Measurements from ENCODE around the gene CRYGB. TPM values are rescaled to one million over a fixed set of nuclear protein-coding genes. Genes with fewer than 3 reads are reported as not detected.

CRYGB gene
- total and polyA plus RNA-seq, 2 of the 13 experiments (the other 11 are each of a cell fraction or from before 2014, with no cell fraction given): not detected

GRCh38 chr2:208135794-208136715 is 9.9 kb downstream of the CRYGB start (continued):
- TF ChIP-seq PRDM15 (CRISPR knock-in tag; IDR thresholded peaks at IDR 0.05) (no peak), NFAT5 (CRISPR knock-in tag; IDR thresholded peaks at IDR 0.05) (no peak), ZNF275 (CRISPR knock-in tag; IDR thresholded peaks at IDR 0.05; ENCODE audit: borderline replicate concordance) (no peak), ZBTB43 (CRISPR knock-in tag; conservative IDR thresholded peaks at IDR 0.05) (no peak; the same call in 1 of the 2 replicates), ZNF468 (CRISPR knock-in tag; IDR thresholded peaks at IDR 0.05) (no peak), GTF2F1 (IDR thresholded peaks at IDR 0.05; ENCODE audit: low read length) (no peak), ZNF362 (CRISPR knock-in tag; IDR thresholded peaks at IDR 0.05; ENCODE audit: borderline replicate concordance) (peak; percentile 79; the same call in 1 of the 2 replicates), REL (CRISPR knock-in tag; conservative IDR thresholded peaks at IDR 0.05) (no peak), ZBTB10 (CRISPR knock-in tag; IDR thresholded peaks at IDR 0.05; ENCODE audit: borderline replicate concordance) (no peak), SSRP1 (CRISPR knock-in tag; IDR thresholded peaks at IDR 0.05) (no peak), ZNF768 (CRISPR knock-in tag; IDR thresholded peaks at IDR 0.05) (peak; percentile 57; the same call in 1 of the 2 replicates)

Measured in HepG2 (cell line).